Esophagus mucosa (tissue), 1 donor: ENCODE data around the gene CCL20. TPM values are rescaled to one million over a fixed set of nuclear protein-coding genes. Genes with fewer than 3 reads are reported as not detected.

Experiments used
- ATAC-seq: fragments of 200-7000 bp; cut with Tn5 transposase; one replicate; pipeline ENCODE4 v1.9.1; 2020
- total RNA-seq: library from RNA; stranded (reverse); gene quantifications from one replicate; pipeline ENCODE4 v1.2.4, GENCODE V29; 2023
- donor health status: DM: yes; HTN: yes; CAD: no.

The CCL20 gene
- total RNA-seq, 1 donor from 2014 or later = 2.8 TPM

DNA sequence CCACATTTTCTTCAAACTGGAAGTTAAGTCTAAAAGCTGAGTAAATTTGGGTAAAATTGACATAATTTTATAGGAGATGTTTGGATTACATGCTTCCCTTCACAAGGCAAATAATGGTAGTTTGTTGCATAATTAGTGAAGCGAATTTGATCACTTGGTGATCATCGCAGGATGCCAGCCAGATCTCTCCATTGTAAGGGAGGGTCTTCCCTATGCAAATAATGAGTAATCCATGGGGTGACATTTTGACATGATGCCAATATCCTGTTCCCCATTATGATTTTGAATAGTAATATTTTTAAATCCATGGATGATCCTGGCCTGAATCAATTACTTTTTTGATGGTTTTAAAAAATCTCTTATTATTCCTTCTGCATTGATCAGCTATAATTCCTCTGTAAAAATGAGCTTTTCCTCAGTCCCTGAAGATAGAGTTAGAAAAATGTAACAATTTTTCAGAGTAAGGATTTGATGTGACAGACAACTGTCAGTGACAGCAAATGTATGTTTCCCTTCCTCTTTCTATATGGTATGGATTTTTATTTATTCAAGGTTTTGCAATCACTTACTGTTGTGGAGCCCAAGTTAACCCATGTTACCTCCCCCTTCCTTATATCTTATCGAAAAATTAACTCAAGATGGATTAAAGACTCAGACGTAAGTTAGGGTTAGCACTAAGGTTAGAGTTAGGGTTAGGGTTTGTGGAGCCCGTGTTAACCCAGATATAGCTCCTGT, 21.4 kb downstream of the CCL20 start:
- ATAC-seq = no peak

DNA sequence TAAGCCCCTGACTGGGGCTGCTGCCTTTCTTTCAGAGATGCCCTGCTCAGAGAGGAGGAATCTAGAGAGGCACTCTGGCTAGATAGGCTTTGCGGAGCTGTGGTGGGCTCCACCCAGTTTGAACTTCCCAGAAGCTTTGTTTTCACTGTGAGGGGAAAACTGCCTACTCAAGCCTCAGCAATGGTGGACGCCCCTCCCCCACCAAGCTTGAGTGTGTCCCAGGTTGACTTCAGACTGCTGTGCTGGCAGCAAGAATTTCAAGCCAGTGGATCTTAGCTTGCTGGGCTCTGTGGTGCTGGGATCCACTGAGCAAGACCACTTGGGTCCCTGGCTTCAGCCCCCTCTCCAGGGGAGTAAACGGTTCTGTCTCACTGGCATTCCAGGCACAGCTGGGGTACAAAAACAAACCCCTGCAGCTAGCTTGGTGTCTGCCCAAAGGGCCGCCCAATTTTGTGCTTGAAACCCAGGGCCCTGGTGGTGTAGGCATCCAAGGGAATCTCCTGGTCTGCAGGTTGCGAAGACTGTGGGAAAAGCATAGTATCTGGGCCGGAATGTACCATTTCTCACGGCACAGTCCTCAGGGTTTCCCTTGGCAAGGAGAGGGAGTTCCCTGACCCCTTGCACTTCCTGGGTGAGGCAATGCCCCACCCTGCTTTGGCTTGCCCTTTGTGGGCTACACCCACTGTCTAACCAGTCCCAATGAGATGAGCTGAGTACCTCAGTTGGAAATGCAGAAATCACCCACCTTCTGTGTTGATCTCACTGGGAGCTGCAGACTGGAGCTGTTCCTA, 25.9 kb downstream of the CCL20 start:
- ATAC-seq = peak; percentile 83

- ATAC-seq = peak; percentile 36
Observed at GRCh38 chr2:227846831-227847230, 33.2 kb downstream of the CCL20 start.

GRCh38 chr2:227848146-227848545, 34.5 kb downstream of the CCL20 start:
- ATAC-seq = no peak

DNA sequence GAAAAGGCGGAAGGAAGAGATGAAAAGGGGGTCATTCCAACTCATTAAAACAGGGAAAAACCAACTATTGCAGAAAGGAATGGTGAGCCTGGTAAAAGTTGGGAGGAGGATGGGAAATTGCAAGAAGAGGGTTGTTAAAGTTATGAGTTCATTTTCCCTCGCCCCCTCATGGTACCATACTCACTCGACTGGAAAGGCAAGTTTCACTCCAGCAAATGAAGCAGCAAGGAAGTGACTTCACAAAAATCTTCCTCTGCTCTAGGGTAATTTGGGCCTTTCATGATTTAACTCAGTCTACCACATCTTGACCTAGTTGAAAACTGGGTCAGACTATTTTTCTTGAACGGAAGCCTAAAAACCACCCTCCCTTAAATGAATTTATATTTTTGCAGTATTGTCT, 34.9 kb downstream of the CCL20 start:
- peak; percentile 58 for ATAC-seq

DNA sequence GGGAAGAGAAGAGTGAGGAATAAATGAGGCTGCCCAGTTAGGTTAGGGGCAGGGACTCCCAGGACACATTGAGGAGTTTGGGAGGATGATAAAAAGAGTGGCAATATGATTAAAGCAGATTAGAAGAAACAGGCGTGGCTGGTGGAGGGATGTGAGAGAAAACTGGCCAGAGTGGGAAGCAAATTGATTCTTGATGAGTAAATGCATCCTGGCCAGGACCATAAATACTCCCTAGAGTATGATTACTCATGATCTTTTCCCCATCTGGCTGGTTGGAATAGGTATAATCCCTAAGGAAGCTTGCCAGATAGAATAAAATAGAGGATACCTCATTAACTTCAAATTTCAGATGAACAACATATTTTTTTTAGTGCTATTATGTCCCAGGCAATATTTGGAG, 36.3 kb downstream of the CCL20 start:
- no peak for ATAC-seq

DNA sequence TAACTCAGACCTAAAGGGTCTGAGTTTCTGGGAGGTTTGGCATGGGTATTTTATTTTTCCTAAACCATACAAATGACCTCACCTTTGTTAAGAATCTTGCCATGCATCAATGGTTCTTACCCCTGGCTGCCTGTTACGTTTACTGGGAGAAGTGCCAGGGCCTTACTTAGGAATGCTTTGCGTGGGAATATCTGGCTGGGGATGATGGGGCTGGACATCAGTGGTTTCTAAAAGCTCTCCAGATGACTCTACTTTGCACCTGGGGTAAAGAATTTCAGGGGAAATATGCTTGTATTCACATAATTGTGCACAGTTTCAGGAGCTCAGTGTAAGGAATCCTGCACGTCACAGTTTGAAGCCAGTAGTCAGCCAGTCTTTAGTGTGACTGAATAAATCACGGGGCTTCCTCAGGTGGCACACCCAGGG, 39.6 kb downstream of the CCL20 start:
- ATAC-seq = peak; percentile 74

GRCh38 chr2:227853765-227854271, 40.2 kb downstream of the CCL20 start:
- ATAC-seq = peak; percentile 32

DNA sequence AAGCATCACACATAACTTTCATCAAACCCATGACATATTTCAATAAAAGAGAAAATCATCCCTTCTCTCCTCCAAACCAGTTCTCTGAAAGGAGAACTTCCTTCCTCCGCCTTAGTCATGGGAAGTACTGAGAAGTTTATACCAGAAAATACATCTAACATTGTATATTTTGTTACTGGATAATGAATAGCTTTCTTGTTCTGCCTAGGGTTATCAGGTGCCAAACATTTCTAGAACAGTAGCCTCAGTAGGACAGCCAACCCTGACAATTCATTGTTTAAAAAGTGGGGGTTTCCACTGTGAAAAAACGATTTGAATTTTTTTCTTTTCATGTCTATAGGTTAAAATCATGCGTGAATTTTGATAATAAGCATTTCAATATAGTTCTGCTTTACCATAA, 41.8 kb downstream of the CCL20 start:
- no peak for ATAC-seq

DNA sequence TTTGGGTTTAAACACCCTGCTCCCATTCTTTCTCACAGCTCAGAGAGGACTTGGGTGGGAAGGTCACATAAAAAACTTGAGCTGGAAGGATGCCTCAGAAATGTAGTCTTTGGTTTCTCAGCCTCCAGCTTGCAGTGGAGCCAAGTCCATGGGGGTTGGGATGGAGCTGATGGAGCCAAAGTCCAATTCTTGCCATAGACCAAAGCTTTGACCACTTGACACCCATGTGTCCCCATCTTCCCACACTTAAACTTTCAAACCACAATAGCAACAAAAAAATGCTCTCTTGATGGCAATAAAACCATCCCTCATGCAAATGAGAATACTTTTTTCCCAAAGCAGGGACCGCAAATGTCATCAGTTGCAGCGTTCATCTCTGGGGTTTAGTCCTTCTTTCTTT, 43.1 kb downstream of the CCL20 start:
- no peak for ATAC-seq

DNA sequence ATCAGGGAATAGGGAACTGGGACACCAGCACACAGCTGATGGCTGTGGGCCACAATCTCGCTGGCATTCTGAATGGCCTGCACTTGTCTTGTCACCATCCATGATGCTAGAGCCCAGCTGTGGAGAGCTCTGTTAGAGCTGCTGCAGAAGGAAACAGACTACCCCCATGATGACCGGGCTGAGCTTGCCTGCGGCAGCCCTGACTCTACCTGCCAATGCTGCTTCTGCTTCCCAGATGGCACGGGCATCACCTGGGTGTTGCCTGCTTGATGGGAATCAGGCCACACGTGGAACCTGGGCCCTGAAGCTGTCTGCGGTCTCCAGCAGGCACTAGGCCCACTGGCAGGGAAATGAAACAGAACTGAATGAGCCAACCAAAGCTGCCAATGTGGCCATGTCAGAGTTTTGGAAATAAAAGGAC, 46.6 kb downstream of the CCL20 start:
- peak; percentile 79 for ATAC-seq

- no peak for ATAC-seq
Observed at GRCh38 chr2:227861011-227861410, 47.4 kb downstream of the CCL20 start.

DNA sequence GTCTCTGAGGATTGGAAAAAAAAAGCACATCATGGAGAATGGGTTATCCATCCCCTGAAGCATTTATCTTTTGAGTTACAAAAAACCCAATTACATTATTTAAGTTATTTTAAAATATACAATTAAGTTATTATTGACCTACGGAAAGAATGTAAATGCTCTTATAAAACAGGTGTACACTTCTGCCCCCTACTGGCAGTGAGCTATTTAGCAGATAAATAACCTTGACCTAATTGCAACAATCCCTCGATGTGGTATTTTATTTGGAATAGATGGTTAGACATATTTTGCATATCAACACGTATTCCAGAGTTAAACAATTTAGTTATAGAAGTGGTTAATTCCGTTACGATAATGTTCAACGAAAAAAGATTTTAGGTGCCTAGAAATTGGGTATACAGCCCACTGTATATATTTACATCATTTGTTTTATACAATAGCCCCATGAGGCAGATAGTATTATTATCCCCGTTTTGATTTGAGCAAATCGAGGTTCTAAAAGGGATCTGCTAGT, 48.6 kb downstream of the CCL20 start:
- ATAC-seq = no peak

DNA sequence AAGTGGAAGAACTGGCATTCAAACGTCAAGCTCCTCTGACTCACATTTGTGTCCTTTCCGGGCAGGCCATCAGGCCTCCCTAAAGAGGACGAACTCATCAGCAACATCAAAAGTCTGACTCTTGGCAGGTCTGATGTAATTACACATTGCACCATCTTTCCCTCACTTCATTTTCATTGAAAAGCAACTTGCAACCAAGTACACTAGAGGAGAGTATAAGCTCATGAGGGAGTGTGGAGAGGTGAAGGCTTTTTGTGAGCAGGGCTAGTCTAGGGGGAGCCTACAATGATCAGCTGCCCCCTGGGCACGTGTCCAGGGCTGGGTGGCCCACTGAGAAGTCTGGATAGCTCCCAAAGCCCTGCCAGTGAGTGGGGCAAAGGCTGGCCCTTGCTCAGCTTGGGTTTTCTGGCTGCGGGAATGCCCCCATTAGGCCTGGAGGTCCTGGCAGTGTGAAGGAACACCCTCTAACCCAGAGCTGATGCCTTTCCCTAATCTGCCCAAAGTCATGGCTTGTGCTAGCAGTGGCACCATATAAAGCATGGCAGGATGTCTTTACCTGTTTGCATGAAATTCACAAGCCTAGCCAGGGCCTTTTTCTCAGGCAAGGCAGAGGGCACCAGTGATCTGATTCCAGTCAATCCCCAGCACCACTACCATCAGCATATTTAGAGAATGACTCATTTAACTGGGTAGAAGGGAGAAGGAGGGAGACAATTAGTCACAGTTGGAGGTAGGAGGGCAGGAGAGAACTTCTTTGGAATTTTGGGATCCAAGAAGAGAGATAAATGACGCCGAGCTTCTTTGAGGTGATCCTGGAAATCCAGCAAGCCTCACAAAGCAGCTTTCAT, 49.3 kb downstream of the CCL20 start:
- peak; percentile 82 for ATAC-seq

- ATAC-seq = no peak
Observed at GRCh38 chr2:227864161-227864756, 50.6 kb downstream of the CCL20 start.

DNA sequence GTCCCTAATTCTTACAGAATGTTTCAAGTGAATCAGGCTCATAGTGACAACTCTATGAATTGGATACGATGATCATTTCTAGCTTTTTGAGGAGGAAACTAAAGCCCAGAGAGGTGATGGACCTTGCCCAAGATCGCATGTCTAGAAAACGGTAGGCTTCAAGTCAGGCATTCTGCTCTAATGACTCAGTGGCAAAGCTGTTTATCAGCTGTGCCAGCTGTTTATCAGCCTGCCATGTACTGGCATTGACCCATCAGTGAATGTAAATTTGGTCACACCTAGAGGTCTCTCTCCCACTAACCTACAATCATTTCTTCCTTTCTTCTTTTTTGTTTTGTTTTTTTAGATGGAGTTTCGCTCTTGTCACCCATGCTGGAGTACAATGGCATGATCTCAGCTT, 51.6 kb downstream of the CCL20 start:
- no peak for ATAC-seq

Other genes with a start within 250 kb of the CCL20 start
- gene SCYGR2, start 214.9 kb upstream of the CCL20 start, total RNA-seq = not detected
- not detected for gene SCYGR3, start 199.0 kb upstream of the CCL20 start, total RNA-seq
- gene SCYGR4, start 196.3 kb upstream of the CCL20 start, total RNA-seq = not detected
- gene SCYGR5, start 147.0 kb upstream of the CCL20 start, total RNA-seq = not detected
- 1.5 TPM for gene SLC19A3, start 95.8 kb upstream of the CCL20 start, total RNA-seq
- not detected for gene SCYGR6, start 89.1 kb upstream of the CCL20 start, total RNA-seq
- not detected for gene SCYGR7, start 85.5 kb upstream of the CCL20 start, total RNA-seq
- not detected for gene SCYGR8, start 67.9 kb upstream of the CCL20 start, total RNA-seq
- gene DAW1, start 57.8 kb downstream of the CCL20 start, total RNA-seq = not detected